Loucy (cell line): ENCODE results near the gene UBE2G1.

Experiments used
- EZH2phosphoT487 ChIP-seq: fragments of 200-600 bp; IDR thresholded peaks from 2 replicates; pipeline ENCODE4 v1.6.1; 2018; ENCODE audit warnings: antibody characterized with exemption, mild to moderate bottlenecking, moderate library complexity, borderline replicate concordance
- TF ChIP-seq, protein P1 (sequence below): fragments of 200-600 bp; sonication (generic); conservative IDR thresholded peaks from 2 replicates; pipeline ENCODE4 v1.5.1; 2014; ENCODE audit warnings: mild to moderate bottlenecking, antibody characterized with exemption, low read length

DNA sequence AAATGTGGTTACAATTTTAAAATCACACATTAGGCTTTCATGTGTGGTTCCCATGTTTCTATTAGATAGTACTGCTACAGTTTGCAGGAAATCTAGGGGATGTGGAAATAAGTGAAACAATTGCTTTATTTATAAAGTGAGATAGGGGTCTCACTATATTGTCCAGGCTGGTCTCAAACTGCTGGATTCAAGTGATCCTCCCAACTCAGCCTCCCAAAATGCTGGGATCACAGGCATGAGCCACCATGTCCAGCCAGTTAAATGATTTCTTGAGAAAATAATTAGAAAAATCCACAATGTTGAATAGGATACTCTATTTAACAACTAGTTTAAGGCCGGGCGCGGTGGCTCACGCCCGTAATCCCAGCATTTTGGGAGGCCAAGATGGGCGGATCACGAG is 42.0 kb downstream of the UBE2G1 start:
- no peak for TF ChIP-seq EZH2phosphoT487
- TF ChIP-seq, protein P1, sequence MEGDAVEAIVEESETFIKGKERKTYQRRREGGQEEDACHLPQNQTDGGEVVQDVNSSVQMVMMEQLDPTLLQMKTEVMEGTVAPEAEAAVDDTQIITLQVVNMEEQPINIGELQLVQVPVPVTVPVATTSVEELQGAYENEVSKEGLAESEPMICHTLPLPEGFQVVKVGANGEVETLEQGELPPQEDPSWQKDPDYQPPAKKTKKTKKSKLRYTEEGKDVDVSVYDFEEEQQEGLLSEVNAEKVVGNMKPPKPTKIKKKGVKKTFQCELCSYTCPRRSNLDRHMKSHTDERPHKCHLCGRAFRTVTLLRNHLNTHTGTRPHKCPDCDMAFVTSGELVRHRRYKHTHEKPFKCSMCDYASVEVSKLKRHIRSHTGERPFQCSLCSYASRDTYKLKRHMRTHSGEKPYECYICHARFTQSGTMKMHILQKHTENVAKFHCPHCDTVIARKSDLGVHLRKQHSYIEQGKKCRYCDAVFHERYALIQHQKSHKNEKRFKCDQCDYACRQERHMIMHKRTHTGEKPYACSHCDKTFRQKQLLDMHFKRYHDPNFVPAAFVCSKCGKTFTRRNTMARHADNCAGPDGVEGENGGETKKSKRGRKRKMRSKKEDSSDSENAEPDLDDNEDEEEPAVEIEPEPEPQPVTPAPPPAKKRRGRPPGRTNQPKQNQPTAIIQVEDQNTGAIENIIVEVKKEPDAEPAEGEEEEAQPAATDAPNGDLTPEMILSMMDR, result no peak
